ENCODE results near the gene TTLL4. TPM values are rescaled to one million over a fixed set of nuclear protein-coding genes. Genes with fewer than 3 reads are reported as not detected.

TTLL4 gene
- polyA plus RNA-seq, 1 of the 3 experiments (the other 2 are of a cell fraction) = 15.6 TPM

GRCh38 chr2:218663901-218664300 lies 46.7 kb upstream of the TTLL4 start:
- Histone ChIP-seq H3F3A (replicated peaks; ENCODE audit: insufficient read depth) (peaks cover 5% of the 10 kb centered on the region), H3K27me3 (ENCODE audit: insufficient read depth) (no peaks in the 10 kb centered on the region), H3K4me2 (no peak overlapping the region), H4K20me1 (ENCODE audit: insufficient read depth) (no peaks in the 10 kb centered on the region), H2AFZ (ENCODE audit: low read depth) (no peak overlapping the region), H3K4me3 (ENCODE audit: low read depth in 2 of 2, low read length in 1 of 2) (no peak overlapping the region), H3K9me2 (no peaks in the 10 kb centered on the region), H3K79me2 (ENCODE audit: insufficient read depth) (peaks cover 19% of the 10 kb centered on the region), H3K4me1 (ENCODE audit: control insufficient read depth in 1 of 2, insufficient read depth in 2 of 2, low read depth in 1 of 2, low read length in 1 of 2) (peaks cover 0 to 9% of the 10 kb centered on the region in 2 experiments; a peak in 2 of 4 replicates), H3K9me3 (no peaks in the 10 kb centered on the region), H3K27ac (ENCODE audit: low read depth in 2 of 2, low read length in 1 of 2) (no peak overlapping the region), H3K9ac (no peak overlapping the region), H3K36me3 (replicated peaks in 1 of 2; ENCODE audit: control insufficient read depth in 1 of 2, insufficient read depth in 2 of 2, low read length in 1 of 2) (peaks cover 33 to 69% of the 10 kb centered on the region in 2 experiments)
- DNase-seq = no peak
- WGBS (ENCODE audit: low lambda C conversion rate) = 98% methylated on average over 9 of the region's 15 CpGs
- TF ChIP-seq CTCF (IDR thresholded peaks at IDR 0.05) (no peak), CHD2 (IDR thresholded peaks at IDR 0.05; ENCODE audit: low read length, partially characterized antibody) (no peak), MEF2A (IDR thresholded peaks at IDR 0.05; ENCODE audit: borderline replicate concordance, low read depth) (no peak), JUND (IDR thresholded peaks at IDR 0.05) (no peak), NFIC (IDR thresholded peaks at IDR 0.05; ENCODE audit: borderline replicate concordance) (no peak), NRF1 (IDR thresholded peaks at IDR 0.05; ENCODE audit: low read depth, low read length) (no peak), FOXM1 (IDR thresholded peaks at IDR 0.05; ENCODE audit: low read depth) (no peak), FOSL2 (IDR thresholded peaks at IDR 0.05; ENCODE audit: borderline replicate concordance, low read depth) (no peak), ELF1 (IDR thresholded peaks at IDR 0.05) (no peak), SMC3 (IDR thresholded peaks at IDR 0.05; ENCODE audit: low read depth, low read length) (no peak), EP300 (IDR thresholded peaks at IDR 0.05; ENCODE audit: borderline replicate concordance in 1 of 2, low read depth in 1 of 2, low read length in 1 of 2) (no peak)
- ChIA-PET CTCF (interaction anchor here (1.0 to 4.1 kb wide), 3 partner anchors 16 to 184 kb away, joined by 3 to 12 read pairs (median 3); no protein-coding TSS in a partner anchor), POLR2A (no interaction called here)

GRCh38 chr2:218664653-218665052 lies 46.0 kb upstream of the TTLL4 start:
- no peak for DNase-seq
- no peak overlapping the region for H2AFZ ChIP-seq (ENCODE audit: low read depth)
- no peak overlapping the region for H3K4me2 ChIP-seq
- TF ChIP-seq SIN3A (IDR thresholded peaks at IDR 0.05; ENCODE audit: borderline replicate concordance, low read depth, low read length) (no peak), RFX5 (IDR thresholded peaks at IDR 0.05; ENCODE audit: low read length) (no peak), NFIC (IDR thresholded peaks at IDR 0.05; ENCODE audit: borderline replicate concordance) (no peak), RCOR1 (IDR thresholded peaks at IDR 0.05; ENCODE audit: low read length) (no peak)
- TF ChIP-seq, protein P1, sequence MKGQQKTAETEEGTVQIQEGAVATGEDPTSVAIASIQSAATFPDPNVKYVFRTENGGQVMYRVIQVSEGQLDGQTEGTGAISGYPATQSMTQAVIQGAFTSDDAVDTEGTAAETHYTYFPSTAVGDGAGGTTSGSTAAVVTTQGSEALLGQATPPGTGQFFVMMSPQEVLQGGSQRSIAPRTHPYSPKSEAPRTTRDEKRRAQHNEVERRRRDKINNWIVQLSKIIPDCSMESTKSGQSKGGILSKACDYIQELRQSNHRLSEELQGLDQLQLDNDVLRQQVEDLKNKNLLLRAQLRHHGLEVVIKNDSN (IDR thresholded peaks at IDR 0.05; ENCODE audit: borderline replicate concordance, low read depth) = no peak
- H3K9ac ChIP-seq = no peak overlapping the region
- peaks cover 20% of the 10 kb centered on the region for H3K79me2 ChIP-seq (ENCODE audit: insufficient read depth)
- H3K27me3 ChIP-seq (ENCODE audit: insufficient read depth) = no peaks in the 10 kb centered on the region
- H3K36me3 ChIP-seq (replicated peaks in 1 of 2; ENCODE audit: control insufficient read depth in 1 of 2, insufficient read depth in 2 of 2, low read length in 1 of 2) = peaks cover 34 to 75% of the 10 kb centered on the region in 2 experiments
- H3K4me1 ChIP-seq (ENCODE audit: control insufficient read depth in 1 of 2, insufficient read depth in 2 of 2, low read depth in 1 of 2, low read length in 1 of 2) = peaks cover 0 to 9% of the 10 kb centered on the region in 2 experiments; a peak in 2 of 4 replicates
- peaks cover 5% of the 10 kb centered on the region for H3F3A ChIP-seq (replicated peaks; ENCODE audit: insufficient read depth)
- ChIA-PET CTCF (interaction anchor here (0.8 to 1.0 kb wide), 2 partner anchors 9 to 16 kb away, joined by 3 read pairs; no protein-coding TSS in a partner anchor), POLR2A (no interaction called here)
- no peaks in the 10 kb centered on the region; the same call in 1 of the 2 replicates for H4K20me1 ChIP-seq (ENCODE audit: insufficient read depth)
- no peaks in the 10 kb centered on the region for H3K9me2 ChIP-seq
- H3K4me3 ChIP-seq (ENCODE audit: low read depth in 2 of 2, low read length in 1 of 2) = no peak overlapping the region
- H3K27ac ChIP-seq (ENCODE audit: low read depth in 2 of 2, low read length in 1 of 2) = no peak overlapping the region
- H3K9me3 ChIP-seq = no peaks in the 10 kb centered on the region
- 98% methylated on average over 7 of the region's 7 CpGs for WGBS (ENCODE audit: low lambda C conversion rate)

Measured in SK-N-SH (cell line).